ENCODE data around the gene SETD7. TPM values are rescaled to one million over a fixed set of nuclear protein-coding genes. Genes with fewer than 3 reads are reported as not detected.

SETD7 gene
- total RNA-seq, 3 donors from 2014 or later, result 10.2 to 68.4 (median 24.8) TPM

- DNase-seq (no peak), ATAC-seq (no peak)
- TF ChIP-seq CTCF (IDR thresholded peaks at IDR 0.05), result no peak
- H3K9me3 ChIP-seq, result no peaks in the 10 kb centered on the region
- no peak overlapping the region for H3K4me3 ChIP-seq
- peaks cover 5% of the 10 kb centered on the region for H3K36me3 ChIP-seq (ENCODE audit: low read depth)
- no peaks in the 10 kb centered on the region for H3K4me1 ChIP-seq (ENCODE audit: low read depth)
- intact Hi-C loops (cut with DNase I, micrococcal nuclease), result no loop called here
Measured at GRCh38 chr4:139508581-139509237, 47.3 kb downstream of the SETD7 start.

- TF ChIP-seq CTCF (IDR thresholded peaks at IDR 0.05), result no peak
- H3K36me3 ChIP-seq (ENCODE audit: low read depth), result peaks cover 5% of the 10 kb centered on the region
- ATAC-seq, result no peak
Measured at GRCh38 chr4:139506774-139507173, 49.2 kb downstream of the SETD7 start.

GRCh38 chr4:139503622-139504166 is 52.3 kb downstream of the SETD7 start:
- no peak for TF ChIP-seq CTCF (IDR thresholded peaks at IDR 0.05)
- no peaks in the 10 kb centered on the region for H3K4me1 ChIP-seq (ENCODE audit: low read depth)
- no peak for ATAC-seq
- H3K4me3 ChIP-seq, result no peak overlapping the region
- no peak for DNase-seq
- intact Hi-C loops (cut with DNase I, micrococcal nuclease), result no loop called here
- H3K9me3 ChIP-seq, result no peaks in the 10 kb centered on the region
- no peaks in the 10 kb centered on the region for H3K36me3 ChIP-seq (ENCODE audit: low read depth)

More at GRCh38 chr4:139506774-139507173, 49.2 kb downstream of the SETD7 start:
- H3K4me1 ChIP-seq (ENCODE audit: low read depth), result no peaks in the 10 kb centered on the region
- no peak overlapping the region for H3K4me3 ChIP-seq
- intact Hi-C loops (cut with DNase I, micrococcal nuclease), result no loop called here
- no peaks in the 10 kb centered on the region for H3K9me3 ChIP-seq
- DNase-seq, result no peak

- intact Hi-C loops (cut with DNase I, micrococcal nuclease), result no loop called here
- Histone ChIP-seq H3K4me1 (ENCODE audit: low read depth) (no peaks in the 10 kb centered on the region), H3K4me3 (no peak overlapping the region), H3K36me3 (ENCODE audit: low read depth) (no peaks in the 10 kb centered on the region), H3K9me3 (no peaks in the 10 kb centered on the region)
- DNase-seq (no peak), ATAC-seq (no peak)
- TF ChIP-seq CTCF (IDR thresholded peaks at IDR 0.05), result no peak
Measured at GRCh38 chr4:139501927-139502899, 53.8 kb downstream of the SETD7 start.

GRCh38 chr4:139501527-139501926 is 54.5 kb downstream of the SETD7 start:
- no peaks in the 10 kb centered on the region for H3K4me1 ChIP-seq (ENCODE audit: low read depth)
- intact Hi-C loops (cut with DNase I, micrococcal nuclease), result no loop called here
- no peaks in the 10 kb centered on the region for H3K9me3 ChIP-seq
- H3K36me3 ChIP-seq (ENCODE audit: low read depth), result no peaks in the 10 kb centered on the region
- ATAC-seq (no peak), DNase-seq (no peak)
- no peak overlapping the region for H3K4me3 ChIP-seq
- TF ChIP-seq CTCF (IDR thresholded peaks at IDR 0.05), result no peak
